22Rv1 (cell line): Measurements from ENCODE around the gene MRPL24.

Experiments
- H3K27ac ChIP-seq: fragments of 450-650 bp; 2 replicates; pipeline ENCODE4 v1.5.1; 2017
- ZFX ChIP-seq: fragments of 450-650 bp; IDR thresholded peaks from 2 replicates; pipeline ENCODE4 v1.6.1; 2017; ENCODE audit warnings: antibody characterized with exemption, borderline replicate concordance
- TF ChIP-seq, protein P1 (sequence below): fragments of 450-650 bp; IDR thresholded peaks from 2 replicates; pipeline ENCODE4 v1.5.1; 2017; ENCODE audit warnings: mild to moderate bottlenecking

MRPL24 gene

GRCh38 chr1:156703741-156704140 is 37.1 kb downstream of the MRPL24 start:
- no peak overlapping the region for H3K27ac ChIP-seq
- no peak for TF ChIP-seq ZFX
- TF ChIP-seq, protein P1, sequence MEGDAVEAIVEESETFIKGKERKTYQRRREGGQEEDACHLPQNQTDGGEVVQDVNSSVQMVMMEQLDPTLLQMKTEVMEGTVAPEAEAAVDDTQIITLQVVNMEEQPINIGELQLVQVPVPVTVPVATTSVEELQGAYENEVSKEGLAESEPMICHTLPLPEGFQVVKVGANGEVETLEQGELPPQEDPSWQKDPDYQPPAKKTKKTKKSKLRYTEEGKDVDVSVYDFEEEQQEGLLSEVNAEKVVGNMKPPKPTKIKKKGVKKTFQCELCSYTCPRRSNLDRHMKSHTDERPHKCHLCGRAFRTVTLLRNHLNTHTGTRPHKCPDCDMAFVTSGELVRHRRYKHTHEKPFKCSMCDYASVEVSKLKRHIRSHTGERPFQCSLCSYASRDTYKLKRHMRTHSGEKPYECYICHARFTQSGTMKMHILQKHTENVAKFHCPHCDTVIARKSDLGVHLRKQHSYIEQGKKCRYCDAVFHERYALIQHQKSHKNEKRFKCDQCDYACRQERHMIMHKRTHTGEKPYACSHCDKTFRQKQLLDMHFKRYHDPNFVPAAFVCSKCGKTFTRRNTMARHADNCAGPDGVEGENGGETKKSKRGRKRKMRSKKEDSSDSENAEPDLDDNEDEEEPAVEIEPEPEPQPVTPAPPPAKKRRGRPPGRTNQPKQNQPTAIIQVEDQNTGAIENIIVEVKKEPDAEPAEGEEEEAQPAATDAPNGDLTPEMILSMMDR, result no peak

DNA sequence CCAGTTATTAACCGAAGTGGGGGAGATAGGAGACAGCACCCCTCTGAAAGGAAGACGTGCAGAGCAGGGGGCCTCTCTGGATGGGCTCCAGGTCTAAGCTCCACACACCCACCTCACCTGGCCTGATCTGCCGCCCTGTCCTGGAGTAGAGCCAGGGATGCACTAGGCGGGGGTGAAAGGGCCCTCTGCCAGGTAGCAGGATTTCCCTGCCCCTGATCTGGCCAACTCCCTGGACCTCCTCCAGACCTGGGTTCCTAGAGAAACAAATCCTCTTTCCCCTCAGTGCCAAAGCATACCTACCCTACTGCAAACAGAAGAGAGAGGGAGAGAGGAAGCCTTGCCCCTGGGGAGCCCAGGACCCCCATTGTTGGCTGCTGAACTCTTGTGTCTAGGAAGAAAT is 37.6 kb downstream of the MRPL24 start:
- TF ChIP-seq ZFX, result no peak
- TF ChIP-seq, protein P1, result no peak
- H3K27ac ChIP-seq, result no peak overlapping the region

DNA sequence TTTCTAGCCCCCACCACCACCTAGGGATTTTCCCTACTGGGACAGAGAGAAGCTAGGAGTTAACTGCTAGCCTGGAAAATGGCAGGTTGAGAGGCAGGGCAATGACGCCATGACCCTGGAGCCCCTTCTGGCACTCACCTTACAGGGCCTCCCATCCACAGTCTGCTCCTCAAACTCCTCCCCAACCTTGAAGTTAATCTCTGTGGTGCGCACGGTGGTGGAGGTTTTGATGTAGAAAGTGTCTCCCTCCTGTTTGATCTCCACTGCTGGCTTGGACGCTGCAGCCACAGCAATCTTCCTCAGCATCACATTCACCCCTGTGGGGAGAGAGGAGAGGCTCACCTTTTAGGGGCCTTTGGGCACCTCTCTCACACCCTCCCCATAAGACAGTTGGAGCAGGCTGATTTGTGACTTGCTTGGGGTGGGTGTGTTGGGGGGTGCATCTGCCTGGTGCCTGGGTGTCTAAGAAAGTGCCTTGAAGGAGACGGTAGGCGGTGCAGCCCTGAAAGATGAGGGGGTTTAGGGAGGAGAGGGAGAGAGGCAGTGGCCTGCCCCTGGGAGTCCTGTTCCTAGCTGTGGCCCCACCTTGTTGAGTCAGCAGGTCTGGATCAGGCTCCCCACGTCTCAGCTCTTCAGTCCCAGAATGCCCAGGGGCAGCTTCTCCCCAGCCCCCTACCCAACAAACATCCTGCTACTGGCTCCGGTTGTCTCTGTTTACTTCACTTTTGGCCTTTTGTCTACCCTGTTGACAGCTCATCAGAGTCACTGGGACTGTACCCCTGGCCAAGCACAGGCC is 40.0 kb downstream of the MRPL24 start:
- H3K27ac ChIP-seq, result no peak overlapping the region
- TF ChIP-seq, protein P1, result no peak
- TF ChIP-seq ZFX, result no peak

DNA sequence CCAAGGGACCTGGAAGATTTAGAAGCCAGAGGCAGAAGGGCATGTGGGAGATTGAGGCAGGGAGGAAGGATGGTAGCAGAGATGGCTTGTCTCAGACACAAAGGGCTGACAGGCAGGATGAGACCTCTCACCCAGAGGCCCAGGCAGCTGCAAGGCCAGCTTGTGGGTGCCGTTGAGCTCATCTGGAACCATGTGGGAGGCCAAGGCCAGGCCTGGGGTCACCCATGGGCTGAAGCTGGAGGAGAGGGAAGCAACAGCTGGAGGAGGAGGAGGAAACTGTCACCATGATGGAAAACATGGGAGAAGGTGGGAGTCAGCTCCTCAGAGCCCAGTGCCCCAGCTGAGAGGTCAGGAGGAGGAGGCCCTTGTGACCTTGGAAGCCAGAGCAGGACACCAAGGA is 41.9 kb downstream of the MRPL24 start:
- H3K27ac ChIP-seq, result no peak overlapping the region
- TF ChIP-seq, protein P1, result no peak
- no peak for TF ChIP-seq ZFX

DNA sequence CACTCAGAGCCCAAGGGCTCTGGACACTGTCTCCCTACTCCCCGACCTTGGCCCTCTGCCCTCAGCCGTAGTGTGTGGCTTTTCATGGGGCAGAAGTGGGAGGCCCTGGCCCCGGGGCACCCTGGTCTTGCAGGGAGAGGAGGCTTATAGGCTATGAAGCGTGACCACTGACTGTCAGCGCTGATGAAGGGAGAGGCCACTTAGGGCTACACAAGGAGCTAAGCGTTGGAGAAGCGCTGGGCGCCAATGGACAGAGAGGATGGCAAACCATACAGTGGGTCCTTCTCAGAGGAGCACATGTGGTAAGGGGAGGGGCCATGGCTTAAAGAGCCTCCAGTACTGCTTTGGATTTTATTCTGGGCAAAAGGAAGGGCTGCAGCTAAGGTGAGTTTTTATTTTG is 43.4 kb downstream of the MRPL24 start:
- no peak overlapping the region for H3K27ac ChIP-seq
- TF ChIP-seq ZFX, result no peak
- TF ChIP-seq, protein P1, result no peak

DNA sequence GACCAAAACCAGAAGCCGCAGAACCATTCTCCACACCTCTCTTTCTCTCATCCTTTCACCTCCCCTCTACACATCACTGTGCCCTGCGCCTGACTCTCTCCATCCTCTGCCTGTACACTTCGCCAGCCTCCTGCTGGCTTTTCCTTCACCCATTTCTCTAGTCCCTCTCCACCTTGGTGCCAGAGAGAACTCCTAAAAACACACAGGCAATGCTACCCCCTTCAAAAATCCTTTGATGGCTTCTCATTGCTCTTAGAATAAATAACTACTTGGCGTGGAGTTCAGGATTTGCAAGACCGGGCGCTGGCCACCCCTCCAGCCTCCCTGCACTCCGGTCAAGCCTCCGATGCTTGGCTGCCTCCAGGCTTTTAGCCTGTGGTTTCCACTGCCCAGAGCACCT is 44.1 kb downstream of the MRPL24 start:
- H3K27ac ChIP-seq, result no peak overlapping the region
- TF ChIP-seq, protein P1, result no peak
- no peak for TF ChIP-seq ZFX

GRCh38 chr1:156694690-156694962 is 46.3 kb downstream of the MRPL24 start:
- TF ChIP-seq, protein P1, result no peak
- TF ChIP-seq ZFX, result no peak
- no peak overlapping the region for H3K27ac ChIP-seq
